ENCODE measurements around the gene ZNF578. TPM values are rescaled to one million over a fixed set of nuclear protein-coding genes. Genes with fewer than 3 reads are reported as not detected.

ZNF578 gene
- total and polyA plus RNA-seq, 2 of the 8 experiments (the other 6 are each of a cell fraction or from before 2014, with no cell fraction given), result 1.6 to 4.2 TPM

GRCh38 chr19:52518646-52519045, 65.3 kb downstream of the ZNF578 start:
- Histone ChIP-seq H3K14ac (ENCODE audit: insufficient read length) (no peak overlapping the region), H3K56ac (replicated peaks; ENCODE audit: insufficient read length, low read depth, low read length) (no peak overlapping the region), H2BK15ac (ENCODE audit: low read length) (no peak overlapping the region), H2BK12ac (ENCODE audit: low read depth, low read length) (no peak overlapping the region), H3K4me2 (ENCODE audit: insufficient read depth in 1 of 2, low read depth in 2 of 2, low read length in 2 of 2) (no peak overlapping the region), H3K23me2 (ENCODE audit: low read depth, low read length) (no peaks in the 10 kb centered on the region), H4K8ac (ENCODE audit: extremely low read depth, insufficient read depth, low read length) (no peak overlapping the region), H3K18ac (ENCODE audit: extremely low read depth, low read length) (no peak overlapping the region), H3K27me3 (replicated peaks in 1 of 4; ENCODE audit: control insufficient read depth in 3 of 4, extremely low read depth in 1 of 4, insufficient read depth in 3 of 4, low read length in 3 of 4) (no peaks in the 10 kb centered on the region), H3K23ac (ENCODE audit: insufficient read length) (no peak overlapping the region), H4K5ac (ENCODE audit: insufficient read length, low read depth, low read length) (no peak overlapping the region), H2AFZ (ENCODE audit: low read length) (no peak overlapping the region), H3K9me3 (ENCODE audit: insufficient read depth in 2 of 2, low read depth in 1 of 2, low read length in 1 of 2) (no peaks in the 10 kb centered on the region), H4K91ac (replicated peaks; ENCODE audit: insufficient read length, low read length) (no peak overlapping the region), H2BK120ac (replicated peaks; ENCODE audit: low read depth, low read length) (no peak overlapping the region), H3K36me3 (ENCODE audit: control insufficient read depth in 2 of 4, insufficient read depth in 4 of 4, low read length in 3 of 4) (no peaks in the 10 kb centered on the region; a peak in 1 of 8 replicates), H2BK20ac (ENCODE audit: low read length) (no peak overlapping the region), H4K20me1 (replicated peaks in 1 of 2; ENCODE audit: control insufficient read depth in 1 of 2, insufficient read depth in 2 of 2, low read length in 2 of 2) (no peaks in the 10 kb centered on the region), H2AK5ac (ENCODE audit: low read depth, low read length) (no peak overlapping the region), H3K4me3 (ENCODE audit: extremely low read depth in 1 of 4, insufficient read depth in 2 of 4, low read depth in 3 of 4, low read length in 4 of 4) (no peak overlapping the region), H3K4me1 (replicated peaks in 1 of 4; ENCODE audit: control insufficient read depth in 3 of 4, insufficient read depth in 4 of 4, low read length in 3 of 4) (peaks cover 2 to 14% (median 10%) of the 10 kb centered on the region in 4 experiments; a peak in 5 of 7 replicates), H3K9ac (replicated peaks in 1 of 4; ENCODE audit: extremely low read depth in 1 of 4, low read depth in 3 of 4, low read length in 3 of 4) (no peak overlapping the region), H3K79me2 (ENCODE audit: control insufficient read depth in 1 of 2, insufficient read depth in 2 of 2, low read length in 2 of 2) (no peaks in the 10 kb centered on the region), H3K27ac (ENCODE audit: low read depth, low read length) (no peak overlapping the region), H3K79me1 (ENCODE audit: low read depth, low read length) (no peaks in the 10 kb centered on the region), H3K4ac (replicated peaks; ENCODE audit: insufficient read length, low read depth, low read length) (no peak overlapping the region), H2BK5ac (ENCODE audit: low read depth, low read length) (no peak overlapping the region)
- ChIA-PET CTCF (ENCODE audit: partially characterized antibody) (interaction anchor here (1.0 kb wide), 1 partner anchor 8 kb away, joined by 4 read pairs; no protein-coding TSS in a partner anchor), POLR2A (ENCODE audit: partially characterized antibody) (no interaction called here)
- DNase-seq (ENCODE audit: low read depth in 1 of 2, low spot score in 2 of 2) (no peak), FAIRE-seq (no peak)
- TF ChIP-seq BCL11A (IDR thresholded peaks at IDR 0.05; ENCODE audit: low read depth in 2 of 2, low read length in 2 of 2) (no peak), RBBP5 (IDR thresholded peaks at IDR 0.05; ENCODE audit: borderline replicate concordance, low read depth, low read length) (no peak), KDM4A (IDR thresholded peaks at IDR 0.05; ENCODE audit: low read depth, low read length, severe bottlenecking) (no peak), POLR2A (IDR thresholded peaks at IDR 0.05; ENCODE audit: control extremely low read depth in 1 of 2, low read depth in 2 of 2, low read length in 2 of 2) (no peak), RNF2 (IDR thresholded peaks at IDR 0.05; ENCODE audit: borderline replicate concordance, low read depth, low read length, missing control alignments, poor library complexity, severe bottlenecking) (no peak)
- 78% methylated on average over 2 of the region's 2 CpGs; no CpG with 5 or more reads in 1 of the 2 experiments for WGBS, 2 experiments (ENCODE audit: extremely low coverage in 1 of 2, insufficient coverage in 1 of 2, insufficient read length in 1 of 2, insufficient replicate concordance in 2 of 2, low coverage in 1 of 2, low lambda C conversion rate in 2 of 2, missing lambda C conversion rate in 1 of 2)

Data from H1 (cell line).